Peyer's patch (tissue), 4 donors: ENCODE measurements around the gene CPXM2.

Source experiments
- CTCF ChIP-seq, 6 experiments: fragments of 450-650 bp in 4 of 6; fragments of 200-600 bp in 2 of 6; sonication (generic) in 1 of 6; IDR thresholded peaks; one replicate each; pipeline ENCODE4 v1.5.1; 2017 to 2019; ENCODE audit warnings: antibody characterized with exemption in 6 of 6, mild to moderate bottlenecking in 3 of 6, moderate library complexity in 1 of 6
- POLR2A ChIP-seq, 2 donors: fragments of 450-650 bp; IDR thresholded peaks; one replicate each; pipeline ENCODE4 v1.5.1; 2017; ENCODE audit warnings: antibody characterized with exemption in 2 of 2, mild to moderate bottlenecking in 2 of 2, moderate library complexity in 2 of 2

- no peak for TF ChIP-seq POLR2A (IDR thresholded peaks at IDR 0.05)
- no peak for TF ChIP-seq CTCF (IDR thresholded peaks at IDR 0.05)
Observed at GRCh38 chr10:123743441-123744223, 148.0 kb downstream of the CPXM2 start.
